Tibial artery (tissue), 4 donors: Measurements from ENCODE around the gene KCTD12.

Experiments
- DNase-seq, 2 donors: peaks; one replicate each; pipeline ENCODE4 v3.0.0-alpha.2; 2019
- H3K27ac ChIP-seq, 2 donors: fragments of 200-600 bp; sonication (generic) in 1 of 2; 1 replicate in 1 of 2; 2 replicates in 1 of 2; pipeline ENCODE4 v1.5.1; 2018 to 2019; ENCODE audit warnings: mild to moderate bottlenecking in 1 of 2
- H3K27me3 ChIP-seq, 2 donors: fragments of 200-600 bp; sonication (generic) in 1 of 2; one replicate each; pipeline versions ENCODE4 v1.5.1 to v1.6.0; 2016 to 2019
- H3K36me3 ChIP-seq, 3 donors: fragments of 200-600 bp; sonication (generic) in 2 of 3; one replicate each; pipeline ENCODE4 v1.5.1; 2016 to 2019; ENCODE audit warnings: mild to moderate bottlenecking in 2 of 3
- H3K4me1 ChIP-seq, 4 donors: fragments of 200-600 bp; sonication (generic) in 2 of 4; 1 replicate in 3 of 4; 2 replicates in 1 of 4; pipeline ENCODE4 v1.5.1; 2016 to 2019
- H3K4me3 ChIP-seq, 2 donors: fragments of 200-600 bp; sonication (generic) in 1 of 2; 1 replicate in 1 of 2; 2 replicates in 1 of 2; pipeline ENCODE4 v1.5.1; 2018 to 2019; ENCODE audit warnings: mild to moderate bottlenecking in 2 of 2
- H3K9me3 ChIP-seq, 3 donors: fragments of 200-600 bp; sonication (generic) in 1 of 3; one replicate each; pipeline ENCODE4 v1.5.1; 2016 to 2019
- intact Hi-C: fragments of 100-400 bp; cut with DNase I; formaldehyde crosslinking; loops from one replicate; pipeline ENCODE4 v1.15.0; 2023; ENCODE audit warnings: low total_unique reads
- TF ChIP-seq, protein P1 (sequence below), 2 experiments: fragments of 200-600 bp in 1 of 2; fragments of 450-650 bp in 1 of 2; IDR thresholded peaks; one replicate each; pipeline ENCODE4 v1.5.1; 2017 to 2019; ENCODE audit warnings: antibody characterized with exemption in 2 of 2, mild to moderate bottlenecking in 1 of 2, moderate library complexity in 1 of 2

KCTD12 gene

DNA sequence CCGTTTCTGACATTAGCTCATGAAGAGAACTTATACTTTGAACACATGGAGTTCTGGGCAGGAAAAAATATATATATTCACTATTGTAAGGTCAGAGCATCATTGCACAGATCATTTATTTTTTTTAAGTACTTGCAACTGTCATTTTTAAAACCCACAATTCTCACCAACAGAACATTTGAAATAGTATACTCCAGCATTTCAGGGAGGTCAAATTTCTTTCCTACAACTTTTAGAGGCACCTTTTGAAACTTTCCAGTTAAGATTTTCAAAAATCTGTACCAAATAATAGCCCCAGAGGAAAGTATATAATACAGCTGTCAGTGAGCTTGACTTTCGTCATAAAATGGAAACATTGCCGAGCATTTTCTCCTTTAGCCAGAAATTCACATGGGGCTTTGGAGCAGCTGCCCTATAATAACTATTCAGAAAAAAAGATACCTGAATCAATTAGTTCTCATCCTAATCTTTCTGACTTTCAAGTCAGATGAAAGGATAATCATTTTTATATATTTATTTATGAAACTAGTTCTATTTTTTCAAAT lies 10.9 kb downstream of the KCTD12 start:
- H3K9me3 ChIP-seq = no peaks in the 10 kb centered on the region
- TF ChIP-seq, protein P1, sequence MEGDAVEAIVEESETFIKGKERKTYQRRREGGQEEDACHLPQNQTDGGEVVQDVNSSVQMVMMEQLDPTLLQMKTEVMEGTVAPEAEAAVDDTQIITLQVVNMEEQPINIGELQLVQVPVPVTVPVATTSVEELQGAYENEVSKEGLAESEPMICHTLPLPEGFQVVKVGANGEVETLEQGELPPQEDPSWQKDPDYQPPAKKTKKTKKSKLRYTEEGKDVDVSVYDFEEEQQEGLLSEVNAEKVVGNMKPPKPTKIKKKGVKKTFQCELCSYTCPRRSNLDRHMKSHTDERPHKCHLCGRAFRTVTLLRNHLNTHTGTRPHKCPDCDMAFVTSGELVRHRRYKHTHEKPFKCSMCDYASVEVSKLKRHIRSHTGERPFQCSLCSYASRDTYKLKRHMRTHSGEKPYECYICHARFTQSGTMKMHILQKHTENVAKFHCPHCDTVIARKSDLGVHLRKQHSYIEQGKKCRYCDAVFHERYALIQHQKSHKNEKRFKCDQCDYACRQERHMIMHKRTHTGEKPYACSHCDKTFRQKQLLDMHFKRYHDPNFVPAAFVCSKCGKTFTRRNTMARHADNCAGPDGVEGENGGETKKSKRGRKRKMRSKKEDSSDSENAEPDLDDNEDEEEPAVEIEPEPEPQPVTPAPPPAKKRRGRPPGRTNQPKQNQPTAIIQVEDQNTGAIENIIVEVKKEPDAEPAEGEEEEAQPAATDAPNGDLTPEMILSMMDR (IDR thresholded peaks at IDR 0.05) = no peak
- no peaks in the 10 kb centered on the region for H3K27me3 ChIP-seq
- no peaks in the 10 kb centered on the region for H3K36me3 ChIP-seq
- intact Hi-C loops = no loop called here
- no peak overlapping the region for H3K27ac ChIP-seq
- no peak for DNase-seq
- no peaks in the 10 kb centered on the region for H3K4me1 ChIP-seq
- no peak overlapping the region for H3K4me3 ChIP-seq

DNA sequence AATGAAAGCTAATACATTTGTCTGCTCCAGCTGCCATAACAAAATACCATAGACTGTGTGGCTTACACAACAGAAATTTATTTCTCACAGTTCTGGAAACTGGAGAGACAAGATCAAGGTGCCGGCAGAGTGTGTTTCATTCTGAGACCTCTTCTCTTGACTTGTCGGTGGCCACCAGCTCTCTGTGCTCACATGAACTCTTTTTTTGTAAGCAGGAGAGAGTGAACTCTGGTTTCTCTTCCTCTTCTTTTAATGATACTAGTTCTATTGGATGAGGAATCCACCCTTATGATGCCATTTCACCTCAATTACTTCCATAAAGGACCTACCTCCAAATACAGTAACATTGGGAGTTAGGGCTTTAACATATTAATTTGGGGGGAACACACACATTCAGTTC lies 11.7 kb downstream of the KCTD12 start:
- TF ChIP-seq, protein P1 (IDR thresholded peaks at IDR 0.05) = no peak
- no peaks in the 10 kb centered on the region for H3K36me3 ChIP-seq
- no peaks in the 10 kb centered on the region for H3K4me1 ChIP-seq
- no peak overlapping the region for H3K4me3 ChIP-seq
- intact Hi-C loops = no loop called here
- H3K27me3 ChIP-seq = no peaks in the 10 kb centered on the region
- DNase-seq = no peak
- H3K27ac ChIP-seq = no peak overlapping the region
- H3K9me3 ChIP-seq = no peaks in the 10 kb centered on the region

DNA sequence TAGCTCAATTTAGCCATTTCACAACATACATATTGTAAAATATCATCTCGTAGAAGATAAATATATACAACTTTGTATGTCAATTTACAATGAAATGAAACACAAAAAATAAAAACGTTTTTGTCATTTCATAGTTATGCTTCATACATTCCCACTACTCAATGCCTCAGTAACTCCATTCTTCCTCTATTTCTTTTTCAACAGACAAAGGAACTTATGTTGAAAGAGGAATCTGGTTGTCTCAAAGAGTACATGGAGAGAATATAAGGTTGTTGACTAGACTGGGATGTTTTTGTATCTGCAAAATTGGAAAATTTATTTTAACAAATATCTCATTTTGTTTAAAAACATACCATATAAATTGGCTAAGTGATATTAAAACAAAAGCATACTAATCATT lies 12.8 kb downstream of the KCTD12 start:
- H3K27ac ChIP-seq = no peak overlapping the region
- no peaks in the 10 kb centered on the region for H3K4me1 ChIP-seq
- H3K4me3 ChIP-seq = no peak overlapping the region
- no peaks in the 10 kb centered on the region for H3K27me3 ChIP-seq
- intact Hi-C loops = no loop called here
- no peaks in the 10 kb centered on the region for H3K36me3 ChIP-seq
- TF ChIP-seq, protein P1 (IDR thresholded peaks at IDR 0.05) = no peak
- H3K9me3 ChIP-seq = no peaks in the 10 kb centered on the region
- no peak for DNase-seq

DNA sequence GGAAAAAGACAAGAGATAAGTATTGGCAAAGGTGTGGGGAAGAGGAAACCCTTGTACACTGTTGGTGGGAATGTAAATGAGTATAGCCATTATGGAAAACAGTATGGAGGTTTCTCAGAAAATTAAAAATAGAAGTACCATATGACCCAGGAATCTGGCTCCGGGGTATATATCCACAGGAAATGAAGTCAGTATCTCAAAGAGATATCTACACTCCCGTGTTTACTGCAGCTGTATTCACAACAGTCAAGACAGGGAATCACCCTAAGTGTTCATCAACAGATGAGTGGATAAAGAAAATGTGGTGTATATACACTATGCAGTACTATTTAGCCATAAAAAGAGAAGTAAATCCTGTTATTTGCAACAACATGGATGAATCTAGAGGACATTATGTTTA lies 13.5 kb downstream of the KCTD12 start:
- intact Hi-C loops = no loop called here
- Histone ChIP-seq H3K27me3 (no peaks in the 10 kb centered on the region), H3K36me3 (no peaks in the 10 kb centered on the region), H3K27ac (no peak overlapping the region), H3K9me3 (no peaks in the 10 kb centered on the region), H3K4me3 (no peak overlapping the region), H3K4me1 (no peaks in the 10 kb centered on the region)
- no peak for DNase-seq
- TF ChIP-seq, protein P1 (IDR thresholded peaks at IDR 0.05) = no peak

DNA sequence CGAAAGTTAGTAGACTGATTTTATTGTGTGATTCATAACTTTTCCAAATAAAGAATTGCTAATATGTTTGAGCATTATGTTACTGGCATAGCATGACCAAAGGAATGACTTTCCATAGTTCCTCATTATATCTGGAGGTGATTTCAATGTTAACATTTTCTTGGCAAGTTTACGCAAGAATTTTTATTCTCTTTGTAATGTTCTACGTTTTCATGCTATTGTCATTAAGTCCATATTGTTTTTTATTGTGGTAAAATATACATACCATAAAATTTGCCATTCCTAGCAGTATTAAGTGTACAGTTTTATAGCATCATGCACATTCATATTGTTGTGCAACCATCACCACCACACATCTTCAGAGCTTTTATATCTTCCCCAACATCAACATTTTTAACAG lies 14.8 kb downstream of the KCTD12 start:
- Histone ChIP-seq H3K4me1 (no peaks in the 10 kb centered on the region), H3K36me3 (no peaks in the 10 kb centered on the region), H3K4me3 (no peak overlapping the region), H3K27me3 (no peaks in the 10 kb centered on the region), H3K9me3 (no peaks in the 10 kb centered on the region), H3K27ac (no peak overlapping the region)
- intact Hi-C loops = no loop called here
- DNase-seq = no peak
- TF ChIP-seq, protein P1 (IDR thresholded peaks at IDR 0.05) = no peak

DNA sequence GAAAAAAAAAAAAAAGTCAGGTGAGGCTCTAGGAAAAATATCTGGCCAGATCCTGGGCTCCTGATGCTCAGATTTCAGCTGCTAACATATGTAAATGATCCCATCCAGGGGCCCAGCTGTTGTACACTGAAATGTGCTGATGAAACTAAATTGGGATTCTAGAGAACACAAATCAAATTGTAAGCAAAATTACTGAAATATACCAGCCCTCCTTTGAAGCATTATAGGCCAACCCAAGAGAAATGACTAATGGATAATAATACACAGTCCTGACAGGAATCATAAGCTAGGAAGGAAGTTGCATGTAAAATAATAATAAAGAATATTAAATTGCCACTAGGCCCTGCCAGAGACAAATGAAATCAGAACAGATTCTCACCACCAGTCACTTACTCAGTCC lies 17.8 kb downstream of the KCTD12 start:
- intact Hi-C loops = no loop called here
- no peak for DNase-seq
- no peaks in the 10 kb centered on the region for H3K27me3 ChIP-seq
- no peak overlapping the region for H3K4me3 ChIP-seq
- no peaks in the 10 kb centered on the region for H3K36me3 ChIP-seq
- H3K27ac ChIP-seq = no peak overlapping the region
- H3K9me3 ChIP-seq = no peaks in the 10 kb centered on the region
- TF ChIP-seq, protein P1 (IDR thresholded peaks at IDR 0.05) = no peak
- no peaks in the 10 kb centered on the region for H3K4me1 ChIP-seq
